Measurements from ENCODE around the gene MYO1B.
A peak's percentile ranks its signal among the peaks of the same experiment; 100 is the strongest.

MYO1B gene

GRCh38 chr2:191245046-191245868, at the start of gene MYO1B:
TSS of gene MYO1B (plus strand) at chr2:191245404. CDS start at chr2:191276896, 31,492 bp downstream.
- Histone ChIP-seq H3K27me3 (ENCODE audit: control insufficient read depth, insufficient read depth, low read length) (no peaks in the 10 kb centered on the region), H3K4me3 (ENCODE audit: low read length) (peak within 1 kb of the TSS; percentile 80), H3K36me3 (ENCODE audit: control insufficient read depth, insufficient read depth, low read length) (no peaks in the 10 kb centered on the region), H3K27ac (ENCODE audit: low read length) (no peak within 1 kb of the TSS), H3K9me3 (ENCODE audit: control insufficient read depth, insufficient read depth, low read length) (no peaks in the 10 kb centered on the region), H3K4me1 (ENCODE audit: control insufficient read depth, insufficient read depth, low read length) (peaks cover 7% of the 10 kb centered on the region; the same call in 1 of the 2 replicates)
- WGBS (ENCODE audit: insufficient coverage, insufficient read length) = no CpG with 5 or more reads among the region's 112 CpGs
- DNase-seq (ENCODE audit: low read depth, low spot score) = peak; percentile 47

- Histone ChIP-seq H3K9me3 (ENCODE audit: control insufficient read depth, insufficient read depth, low read length) (no peaks in the 10 kb centered on the region), H3K27ac (ENCODE audit: low read length) (no peak overlapping the region), H3K27me3 (ENCODE audit: control insufficient read depth, insufficient read depth, low read length) (no peaks in the 10 kb centered on the region), H3K36me3 (ENCODE audit: control insufficient read depth, insufficient read depth, low read length) (no peaks in the 10 kb centered on the region), H3K4me3 (ENCODE audit: low read length) (no peak overlapping the region), H3K4me1 (ENCODE audit: control insufficient read depth, insufficient read depth, low read length) (no peaks in the 10 kb centered on the region)
- no peak for DNase-seq (ENCODE audit: low read depth, low spot score)
- WGBS (ENCODE audit: insufficient coverage, insufficient read length) = no CpG with 5 or more reads among the region's 3 CpGs
Observed at GRCh38 chr2:191197096-191197495, 48.1 kb upstream of the MYO1B start.

DNA sequence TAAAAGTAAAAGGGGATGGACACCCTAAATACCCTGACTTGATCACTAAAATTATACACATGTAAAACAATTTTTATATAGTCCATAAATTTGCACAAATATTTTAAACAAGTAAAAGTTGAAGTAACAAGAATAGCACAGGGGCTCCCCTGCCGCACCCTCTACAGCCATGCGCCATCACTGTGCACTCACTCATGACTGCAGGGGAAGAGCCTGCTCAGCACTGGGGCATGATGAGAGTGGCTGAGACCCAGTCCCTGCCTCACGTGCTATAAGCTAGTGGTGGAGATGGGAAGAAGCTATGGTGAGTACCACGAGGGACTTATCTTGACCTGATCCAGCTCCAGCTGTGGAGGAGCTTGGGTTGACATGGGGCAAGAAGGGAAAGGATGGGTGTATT, 46.9 kb upstream of the MYO1B start:
- no peak for DNase-seq (ENCODE audit: low read depth, low spot score)
- H3K9me3 ChIP-seq (ENCODE audit: control insufficient read depth, insufficient read depth, low read length) = no peaks in the 10 kb centered on the region
- no peak overlapping the region for H3K4me3 ChIP-seq (ENCODE audit: low read length)
- H3K36me3 ChIP-seq (ENCODE audit: control insufficient read depth, insufficient read depth, low read length) = no peaks in the 10 kb centered on the region
- H3K4me1 ChIP-seq (ENCODE audit: control insufficient read depth, insufficient read depth, low read length) = no peaks in the 10 kb centered on the region
- no CpG with 5 or more reads among the region's 4 CpGs for WGBS (ENCODE audit: insufficient coverage, insufficient read length)
- H3K27ac ChIP-seq (ENCODE audit: low read length) = no peak overlapping the region
- no peaks in the 10 kb centered on the region for H3K27me3 ChIP-seq (ENCODE audit: control insufficient read depth, insufficient read depth, low read length)

GRCh38 chr2:191199929-191200512, 45.2 kb upstream of the MYO1B start:
- WGBS (ENCODE audit: insufficient coverage, insufficient read length) = no CpG with 5 or more reads among the region's 6 CpGs
- no peaks in the 10 kb centered on the region for H3K27me3 ChIP-seq (ENCODE audit: control insufficient read depth, insufficient read depth, low read length)
- H3K4me3 ChIP-seq (ENCODE audit: low read length) = no peak overlapping the region
- H3K36me3 ChIP-seq (ENCODE audit: control insufficient read depth, insufficient read depth, low read length) = no peaks in the 10 kb centered on the region
- no peak overlapping the region for H3K27ac ChIP-seq (ENCODE audit: low read length)
- no peaks in the 10 kb centered on the region for H3K9me3 ChIP-seq (ENCODE audit: control insufficient read depth, insufficient read depth, low read length)
- no peak for DNase-seq (ENCODE audit: low read depth, low spot score)
- no peaks in the 10 kb centered on the region for H3K4me1 ChIP-seq (ENCODE audit: control insufficient read depth, insufficient read depth, low read length)

GRCh38 chr2:191200910-191201309, 44.3 kb upstream of the MYO1B start:
- Histone ChIP-seq H3K9me3 (ENCODE audit: control insufficient read depth, insufficient read depth, low read length) (no peaks in the 10 kb centered on the region), H3K36me3 (ENCODE audit: control insufficient read depth, insufficient read depth, low read length) (no peaks in the 10 kb centered on the region), H3K4me3 (ENCODE audit: low read length) (no peak overlapping the region), H3K27me3 (ENCODE audit: control insufficient read depth, insufficient read depth, low read length) (no peaks in the 10 kb centered on the region), H3K4me1 (ENCODE audit: control insufficient read depth, insufficient read depth, low read length) (no peaks in the 10 kb centered on the region), H3K27ac (ENCODE audit: low read length) (no peak overlapping the region)
- no peak for DNase-seq (ENCODE audit: low read depth, low spot score)
- WGBS (ENCODE audit: insufficient coverage, insufficient read length) = no CpG with 5 or more reads among the region's 1 CpG

DNA sequence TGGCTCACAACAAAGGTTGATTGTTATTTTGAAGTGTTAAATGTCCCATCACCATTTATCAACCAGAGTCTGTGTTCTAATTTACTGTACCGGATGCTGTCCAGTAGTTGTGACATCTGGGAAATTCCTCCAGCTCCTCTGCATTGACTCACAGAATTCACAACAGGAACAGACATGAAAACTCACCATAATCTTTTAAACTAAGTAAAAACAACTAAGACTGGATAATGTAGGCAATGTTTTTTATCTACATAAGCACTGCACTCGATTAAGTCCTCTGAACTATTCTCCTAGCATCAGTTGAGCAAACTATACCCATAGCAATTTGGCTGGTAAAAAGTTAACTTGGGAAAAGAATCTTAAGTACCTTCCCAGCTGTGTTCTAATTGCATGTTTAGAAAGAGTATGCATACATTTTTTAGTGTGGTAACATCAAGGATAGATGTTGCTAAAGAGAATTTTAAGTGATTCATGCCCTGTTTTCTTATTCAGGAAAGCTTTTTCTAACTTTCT, 42.9 kb upstream of the MYO1B start:
- H3K9me3 ChIP-seq (ENCODE audit: control insufficient read depth, insufficient read depth, low read length) = no peaks in the 10 kb centered on the region
- H3K36me3 ChIP-seq (ENCODE audit: control insufficient read depth, insufficient read depth, low read length) = no peaks in the 10 kb centered on the region
- no peak overlapping the region for H3K27ac ChIP-seq (ENCODE audit: low read length)
- no peaks in the 10 kb centered on the region for H3K27me3 ChIP-seq (ENCODE audit: control insufficient read depth, insufficient read depth, low read length)
- peaks cover 1% of the 10 kb centered on the region; the same call in 1 of the 2 replicates for H3K4me1 ChIP-seq (ENCODE audit: control insufficient read depth, insufficient read depth, low read length)
- no peak overlapping the region for H3K4me3 ChIP-seq (ENCODE audit: low read length)
- DNase-seq (ENCODE audit: low read depth, low spot score) = no peak
- WGBS (ENCODE audit: insufficient coverage, insufficient read length) = no CpG with 5 or more reads among the region's 2 CpGs

DNA sequence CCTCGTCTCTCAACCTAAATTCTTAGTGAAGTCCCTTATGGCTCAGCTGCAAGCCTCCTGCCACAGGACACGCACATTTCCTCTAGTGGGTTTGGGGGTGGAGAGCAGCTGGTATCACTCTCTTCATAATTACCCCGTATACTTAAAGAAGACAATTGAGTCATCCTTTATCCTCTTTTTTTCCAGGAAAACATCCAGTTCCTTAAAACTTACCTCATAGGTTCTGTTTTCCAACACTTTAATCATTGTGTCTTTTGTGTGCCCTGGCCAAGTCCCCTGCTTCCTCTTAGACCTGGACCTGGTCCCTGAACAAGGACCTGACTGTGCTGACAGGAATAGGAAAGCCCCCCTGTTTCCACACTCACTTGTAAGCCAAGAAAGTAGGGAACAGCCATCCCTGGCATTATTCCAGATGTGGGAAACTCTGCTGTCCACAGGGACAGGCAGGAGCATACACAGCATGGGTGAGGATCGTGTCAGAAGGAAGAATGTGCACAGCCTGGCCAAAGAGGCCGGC, 42.3 kb upstream of the MYO1B start:
- Histone ChIP-seq H3K9me3 (ENCODE audit: control insufficient read depth, insufficient read depth, low read length) (no peaks in the 10 kb centered on the region), H3K36me3 (ENCODE audit: control insufficient read depth, insufficient read depth, low read length) (no peaks in the 10 kb centered on the region), H3K4me1 (ENCODE audit: control insufficient read depth, insufficient read depth, low read length) (peaks cover 1% of the 10 kb centered on the region; the same call in 1 of the 2 replicates), H3K27me3 (ENCODE audit: control insufficient read depth, insufficient read depth, low read length) (no peaks in the 10 kb centered on the region), H3K4me3 (ENCODE audit: low read length) (no peak overlapping the region), H3K27ac (ENCODE audit: low read length) (no peak overlapping the region)
- WGBS (ENCODE audit: insufficient coverage, insufficient read length) = no CpG with 5 or more reads among the region's 5 CpGs
- DNase-seq (ENCODE audit: low read depth, low spot score) = no peak

DNA sequence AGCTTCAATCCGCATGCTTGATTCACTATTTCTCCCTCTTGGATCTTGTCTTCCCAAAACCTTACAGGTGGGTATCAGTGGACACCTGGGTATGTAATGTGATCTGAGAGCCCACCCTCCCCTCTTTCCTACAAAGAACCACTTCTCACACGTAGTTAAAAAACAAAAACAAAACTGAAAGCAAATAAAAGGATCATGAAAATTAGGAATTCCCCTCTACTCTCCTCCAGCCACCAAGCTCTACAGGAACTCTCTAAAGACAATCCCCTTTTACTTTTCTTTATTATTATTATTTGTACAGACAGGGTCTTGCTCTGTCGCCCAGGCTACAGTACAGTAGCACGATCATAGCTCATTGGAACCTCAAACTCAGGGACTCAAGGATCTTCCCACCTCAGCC, 40.8 kb upstream of the MYO1B start:
- no peak overlapping the region for H3K27ac ChIP-seq (ENCODE audit: low read length)
- H3K27me3 ChIP-seq (ENCODE audit: control insufficient read depth, insufficient read depth, low read length) = no peaks in the 10 kb centered on the region
- DNase-seq (ENCODE audit: low read depth, low spot score) = no peak
- H3K9me3 ChIP-seq (ENCODE audit: control insufficient read depth, insufficient read depth, low read length) = no peaks in the 10 kb centered on the region
- peaks cover 1% of the 10 kb centered on the region; the same call in 1 of the 2 replicates for H3K4me1 ChIP-seq (ENCODE audit: control insufficient read depth, insufficient read depth, low read length)
- WGBS (ENCODE audit: insufficient coverage, insufficient read length) = no CpG with 5 or more reads among the region's 4 CpGs
- no peaks in the 10 kb centered on the region for H3K36me3 ChIP-seq (ENCODE audit: control insufficient read depth, insufficient read depth, low read length)
- no peak overlapping the region for H3K4me3 ChIP-seq (ENCODE audit: low read length)

- H3K4me1 ChIP-seq (ENCODE audit: control insufficient read depth, insufficient read depth, low read length) = peaks cover 1% of the 10 kb centered on the region; the same call in 1 of the 2 replicates
- no CpG with 5 or more reads among the region's 13 CpGs for WGBS (ENCODE audit: insufficient coverage, insufficient read length)
- no peaks in the 10 kb centered on the region for H3K36me3 ChIP-seq (ENCODE audit: control insufficient read depth, insufficient read depth, low read length)
- no peak overlapping the region for H3K27ac ChIP-seq (ENCODE audit: low read length)
- no peaks in the 10 kb centered on the region for H3K27me3 ChIP-seq (ENCODE audit: control insufficient read depth, insufficient read depth, low read length)
- H3K9me3 ChIP-seq (ENCODE audit: control insufficient read depth, insufficient read depth, low read length) = no peaks in the 10 kb centered on the region
- no peak overlapping the region for H3K4me3 ChIP-seq (ENCODE audit: low read length)
- DNase-seq (ENCODE audit: low read depth, low spot score) = no peak
Observed at GRCh38 chr2:191206613-191207471, 38.4 kb upstream of the MYO1B start.

- Histone ChIP-seq H3K4me3 (ENCODE audit: low read length) (no peak overlapping the region), H3K36me3 (ENCODE audit: control insufficient read depth, insufficient read depth, low read length) (no peaks in the 10 kb centered on the region), H3K9me3 (ENCODE audit: control insufficient read depth, insufficient read depth, low read length) (no peaks in the 10 kb centered on the region), H3K27ac (ENCODE audit: low read length) (no peak overlapping the region), H3K27me3 (ENCODE audit: control insufficient read depth, insufficient read depth, low read length) (no peaks in the 10 kb centered on the region), H3K4me1 (ENCODE audit: control insufficient read depth, insufficient read depth, low read length) (peaks cover 1% of the 10 kb centered on the region; the same call in 1 of the 2 replicates)
- WGBS (ENCODE audit: insufficient coverage, insufficient read length) = no CpG with 5 or more reads among the region's 1 CpG
- DNase-seq (ENCODE audit: low read depth, low spot score) = no peak
Observed at GRCh38 chr2:191209340-191209739, 35.9 kb upstream of the MYO1B start.

All from iPS DF 6.9 (cell line).